IMR-90 (cell line): ENCODE results near the gene F2RL1. TPM values are rescaled to one million over a fixed set of nuclear protein-coding genes. Genes with fewer than 3 reads are reported as not detected.

ENCODE experiments used
- ATAC-seq: fragments of 200-7000 bp; cut with Tn5 transposase; 2 replicates; pipeline ENCODE4 v1.9.1; 2020; ENCODE audit warnings: low read depth, mild to moderate bottlenecking, moderate library complexity
- BruUV-seq: library from RNA; stranded (reverse); fragments of 400-500 nt; replicated peaks from 2 replicates; lab custom pipeline; 2021; lab: Mats Ljungman, UMichigan
- CTCF ChIA-PET: fragments of 300-600 bp; formaldehyde crosslinking; extraction: SDS; loops from one replicate; lab custom pipeline; 2021; ENCODE audit warnings: antibody characterized with exemption; lab: Yijun Ruan, JAX
- POLR2A ChIA-PET: fragments of 300-600 bp; sonication (Branson Sonifier 250); formaldehyde crosslinking; loops from one replicate; lab custom pipeline; 2022; ENCODE audit warnings: antibody characterized with exemption; ENCODE audit not compliant: unreplicated experiment; lab: Charles Lee
- DNase-seq: peaks from one replicate; pipeline ENCODE4 v3.0.0; 2013
- H2AFZ ChIP-seq: replicated peaks from 2 replicates; pipeline ENCODE3; 2013; ENCODE audit warnings: low read length, mild to moderate bottlenecking; ENCODE audit not compliant: poor library complexity
- H2AK5ac ChIP-seq: 2 replicates; pipeline ENCODE4 v1.6.1; 2013; ENCODE audit warnings: low read depth, low read length, inconsistent platforms
- H2AK9ac ChIP-seq: replicated peaks from 2 replicates; pipeline ENCODE3; 2013; ENCODE audit warnings: mild to moderate bottlenecking, low read depth, low read length, moderate library complexity; ENCODE audit not compliant: poor library complexity
- H2BK120ac ChIP-seq: 2 replicates; pipeline ENCODE4 v1.6.1; 2013; ENCODE audit warnings: low read depth, low read length, inconsistent platforms
- H2BK15ac ChIP-seq: 3 replicates; pipeline ENCODE4 v1.6.1; 2013; ENCODE audit warnings: low read depth, low read length, inconsistent platforms
- H2BK20ac ChIP-seq: 2 replicates; pipeline ENCODE4 v1.6.1; 2013; ENCODE audit warnings: low read depth, mild to moderate bottlenecking, inconsistent platforms, low read length, moderate library complexity
- H2BK5ac ChIP-seq: 2 replicates; pipeline ENCODE4 v1.6.1; 2013; ENCODE audit warnings: mild to moderate bottlenecking, low read depth, low read length, inconsistent platforms; ENCODE audit not compliant: poor library complexity, severe bottlenecking
- H3K14ac ChIP-seq: replicated peaks from 2 replicates; pipeline ENCODE4 v1.6.1; 2013; ENCODE audit warnings: low read depth, low read length, inconsistent platforms
- H3K18ac ChIP-seq: 2 replicates; pipeline ENCODE4 v1.6.1; 2013; ENCODE audit warnings: low read depth, low read length, control low read depth
- H3K23ac ChIP-seq: 2 replicates; pipeline ENCODE4 v1.6.1; 2013; ENCODE audit warnings: low read depth, low read length, inconsistent platforms
- H3K27ac ChIP-seq: 2 replicates; pipeline ENCODE4 v1.5.1; 2013; ENCODE audit warnings: mild to moderate bottlenecking, control low read depth, low read length; ENCODE audit not compliant: insufficient read depth
- H3K27me3 ChIP-seq: 2 replicates; pipeline ENCODE4 v1.6.1; 2013; ENCODE audit warnings: low read length; ENCODE audit not compliant: control insufficient read depth, insufficient read depth
- H3K36me3 ChIP-seq: 2 replicates; pipeline ENCODE4 v1.6.1; 2013; ENCODE audit warnings: low read length, mixed read lengths; ENCODE audit not compliant: control insufficient read depth, insufficient read depth
- H3K4ac ChIP-seq: 2 replicates; pipeline ENCODE4 v1.6.1; 2013; ENCODE audit warnings: low read depth, low read length, inconsistent platforms
- H3K4me1 ChIP-seq: 2 replicates; pipeline ENCODE4 v1.6.1; 2013; ENCODE audit warnings: low read length, mixed read lengths; ENCODE audit not compliant: control insufficient read depth, insufficient read depth
- H3K4me2 ChIP-seq: 2 replicates; pipeline ENCODE4 v1.6.1; 2013; ENCODE audit warnings: low read depth, mild to moderate bottlenecking, control low read depth, low read length, moderate library complexity
- H3K4me3 ChIP-seq: 2 replicates; pipeline ENCODE4 v1.5.1; 2013; ENCODE audit warnings: low read depth, mild to moderate bottlenecking, control low read depth, low read length, moderate library complexity; ENCODE audit not compliant: insufficient read depth
- H3K56ac ChIP-seq: 2 replicates; pipeline ENCODE4 v1.6.1; 2013; ENCODE audit warnings: low read length, inconsistent platforms; ENCODE audit not compliant: insufficient read depth; ENCODE audit errors: extremely low read depth
- H3K79me1 ChIP-seq, 2 experiments: 2 replicates each; pipeline ENCODE4 v1.6.1; 2013; ENCODE audit warnings: low read length in 2 of 2, inconsistent platforms in 1 of 2, low read depth in 1 of 2
- H3K9ac ChIP-seq: 2 replicates; pipeline ENCODE4 v1.6.1; 2013; ENCODE audit warnings: low read depth, low read length, control low read depth
- H3K9me1 ChIP-seq: 2 replicates; pipeline ENCODE4 v1.6.1; 2013; ENCODE audit warnings: low read length, inconsistent platforms; ENCODE audit not compliant: insufficient read depth
- H3K9me3 ChIP-seq: 2 replicates; pipeline ENCODE4 v1.6.1; 2013; ENCODE audit warnings: low read length; ENCODE audit not compliant: control insufficient read depth, insufficient read depth
- H4K20me1 ChIP-seq: 2 replicates; pipeline ENCODE4 v1.6.1; 2013; ENCODE audit warnings: low read length, inconsistent platforms; ENCODE audit not compliant: insufficient read depth
- H4K5ac ChIP-seq: 2 replicates; pipeline ENCODE4 v1.6.1; 2013; ENCODE audit warnings: mild to moderate bottlenecking, low read depth, low read length, control low read depth
- H4K8ac ChIP-seq, 2 experiments: 2 replicates each; pipeline ENCODE4 v1.6.1; 2013; ENCODE audit warnings: low read depth in 2 of 2, low read length in 2 of 2, control low read depth in 1 of 2, inconsistent platforms in 1 of 2
- H4K91ac ChIP-seq: 2 replicates; pipeline ENCODE4 v1.6.1; 2013; ENCODE audit warnings: low read depth, low read length, inconsistent platforms; ENCODE audit not compliant: insufficient read depth
- NFE2L2 ChIP-seq: fragments of 150-350 bp; IDR thresholded peaks from 2 replicates; pipeline ENCODE4 v1.6.1; 2016; ENCODE audit warnings: low read depth, mild to moderate bottlenecking, low read length
- POLR2A ChIP-seq: IDR thresholded peaks from 2 replicates; pipeline ENCODE4 v1.6.1; 2012; ENCODE audit warnings: mild to moderate bottlenecking, low read depth, low read length
- RAD21 ChIP-seq: IDR thresholded peaks from 2 replicates; pipeline ENCODE4 v1.6.1; 2012; ENCODE audit warnings: low read length, improper control_type of control experiment
- SMC3 ChIP-seq: fragments of 150-350 bp; IDR thresholded peaks from 2 replicates; pipeline ENCODE4 v1.6.1; 2016; ENCODE audit warnings: low read depth, mild to moderate bottlenecking, antibody characterized with exemption, low read length, moderate library complexity
- WGBS, 2 experiments: methylation state at CpG; one replicate each; pipeline versions ENCODE4 v1.1.5 to v1.1.7; 2013; ENCODE audit warnings: missing lambda C conversion rate in 2 of 2; ENCODE audit not compliant: insufficient read length in 1 of 2; ENCODE audit errors: extremely low coverage in 2 of 2; 5-methylcytosine and 5-hydroxymethylcytosine counted together
- dilution Hi-C: fragments of 300-500 bp; cut with HindIII; formaldehyde crosslinking; loops from one replicate; pipeline ENCODE4 v1.14.3; 2018; ENCODE audit warnings: low sequenced_read_pairs; ENCODE audit not compliant: unreplicated experiment
- in situ Hi-C: fragments of 300-500 bp; cut with MboI; formaldehyde crosslinking; loops from 3 replicates; pipeline ENCODE4 v1.14.3; 2019; ENCODE audit warnings: low sequenced_read_pairs, inconsistent platforms, mixed read lengths
- intact Hi-C: fragments of 100-400 bp; cut with micrococcal nuclease; formaldehyde crosslinking; loops from 2 replicates; pipeline ENCODE4 v1.10.0; 2022
- polyA plus RNA-seq, 3 experiments: library from polyadenylated mRNA; depleted of rRNA; stranded (reverse); fragments of >200 nt; gene quantifications; 2 replicates each; pipeline ENCODE4 v1.2.3, GENCODE V29; 2012; ENCODE audit warnings: low replicate concordance in 1 of 3
- total RNA-seq: library from RNA; depleted of rRNA; stranded (reverse); fragments of >200 nt; gene quantifications from 2 replicates; pipeline ENCODE4 v1.2.3, GENCODE V29; 2012
- TF ChIP-seq, protein P1 (sequence below): fragments of 150-350 bp; IDR thresholded peaks from 2 replicates; pipeline ENCODE4 v1.6.1; 2017; ENCODE audit warnings: mild to moderate bottlenecking, antibody characterized with exemption, low read length, low read depth
- TF ChIP-seq, protein P2 (sequence below): fragments of 150-350 bp; IDR thresholded peaks from 2 replicates; pipeline ENCODE4 v1.6.1; 2016; ENCODE audit warnings: low read depth, mild to moderate bottlenecking, low read length, moderate library complexity, borderline replicate concordance

F2RL1 gene
- total and polyA plus RNA-seq, 2 of the 4 experiments (the other 2 are of a cell fraction), result 5.6 to 12.4 TPM

DNA sequence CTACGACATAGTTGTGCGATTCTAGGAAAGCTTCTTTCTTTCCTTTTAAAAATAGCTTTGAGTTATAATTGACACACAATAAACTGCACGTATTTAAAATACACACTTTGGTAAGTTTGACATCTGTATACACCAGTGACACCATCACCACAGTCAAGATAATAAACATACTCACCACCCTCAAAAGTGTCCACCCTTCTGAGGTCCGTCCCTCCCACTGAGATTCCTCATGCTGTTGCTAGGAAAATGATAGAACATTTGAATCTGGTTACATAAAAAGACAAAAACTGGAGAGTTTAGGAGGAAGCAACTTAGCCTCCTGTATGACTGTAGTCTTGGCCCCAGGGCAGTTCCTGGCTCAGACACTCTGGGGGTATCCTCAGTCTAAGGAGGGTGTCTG is 48.2 kb downstream of the F2RL1 start:
- H2BK15ac ChIP-seq, result no peak overlapping the region; the same call in 2 of the 3 replicates
- DNase-seq, result peak; percentile 57
- in situ Hi-C loops, result no loop called here
- no peak overlapping the region for H3K56ac ChIP-seq
- no TSS peak for BruUV-seq
- TF ChIP-seq RAD21 (no peak), POLR2A (no peak), SMC3 (no peak), NFE2L2 (no peak)
- TF ChIP-seq, protein P1, sequence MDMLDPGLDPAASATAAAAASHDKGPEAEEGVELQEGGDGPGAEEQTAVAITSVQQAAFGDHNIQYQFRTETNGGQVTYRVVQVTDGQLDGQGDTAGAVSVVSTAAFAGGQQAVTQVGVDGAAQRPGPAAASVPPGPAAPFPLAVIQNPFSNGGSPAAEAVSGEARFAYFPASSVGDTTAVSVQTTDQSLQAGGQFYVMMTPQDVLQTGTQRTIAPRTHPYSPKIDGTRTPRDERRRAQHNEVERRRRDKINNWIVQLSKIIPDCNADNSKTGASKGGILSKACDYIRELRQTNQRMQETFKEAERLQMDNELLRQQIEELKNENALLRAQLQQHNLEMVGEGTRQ, result no peak
- TF ChIP-seq, protein P2, sequence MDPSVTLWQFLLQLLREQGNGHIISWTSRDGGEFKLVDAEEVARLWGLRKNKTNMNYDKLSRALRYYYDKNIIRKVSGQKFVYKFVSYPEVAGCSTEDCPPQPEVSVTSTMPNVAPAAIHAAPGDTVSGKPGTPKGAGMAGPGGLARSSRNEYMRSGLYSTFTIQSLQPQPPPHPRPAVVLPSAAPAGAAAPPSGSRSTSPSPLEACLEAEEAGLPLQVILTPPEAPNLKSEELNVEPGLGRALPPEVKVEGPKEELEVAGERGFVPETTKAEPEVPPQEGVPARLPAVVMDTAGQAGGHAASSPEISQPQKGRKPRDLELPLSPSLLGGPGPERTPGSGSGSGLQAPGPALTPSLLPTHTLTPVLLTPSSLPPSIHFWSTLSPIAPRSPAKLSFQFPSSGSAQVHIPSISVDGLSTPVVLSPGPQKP, result no peak
- 0 out of 2 replicates have a peak overlapping the region, but pooled peaks have one; percentile 18 for H3K14ac ChIP-seq
- WGBS, 2 experiments, result no CpG with 5 or more reads among the region's 4 CpGs
- no peak overlapping the region for H3K4me3 ChIP-seq
- CTCF ChIA-PET, result interaction anchor here (1.6 kb wide), 1 partner anchor 268 kb away, joined by 4 read pairs; no protein-coding TSS in a partner anchor
- no peaks in the 10 kb centered on the region for H4K20me1 ChIP-seq
- no peak overlapping the region for H4K91ac ChIP-seq
- no peaks in the 10 kb centered on the region for H3K36me3 ChIP-seq
- dilution Hi-C loops, result no loop called here
- peak overlapping the region; percentile 44; the same call in 1 of the 2 replicates for H2AK5ac ChIP-seq
- H4K5ac ChIP-seq, result no peak overlapping the region
- POLR2A ChIA-PET, result no interaction called here
- H3K18ac ChIP-seq, result no peak overlapping the region
- no peak overlapping the region for H2BK5ac ChIP-seq
- H3K9me3 ChIP-seq, result no peaks in the 10 kb centered on the region
- H2AK9ac ChIP-seq, result no peak overlapping the region
- H2AFZ ChIP-seq, result peak overlapping the region; percentile 65
- no peaks in the 10 kb centered on the region for H3K27me3 ChIP-seq
- peak; percentile 69 for ATAC-seq
- peaks cover 5% of the 10 kb centered on the region; the same call in 1 of the 2 replicates for H3K9me1 ChIP-seq
- no peak overlapping the region for H3K9ac ChIP-seq
- intact Hi-C loops, result loop anchor here (5.0 to 10.0 kb wide), 2 partner anchors 150 to 368 kb away; partner anchors contain the start of gene F2R
- H2BK20ac ChIP-seq, result peak overlapping the region; percentile 35; the same call in 1 of the 2 replicates
- peak overlapping the region; percentile 53 for H3K4ac ChIP-seq
- H3K27ac ChIP-seq, result no peak overlapping the region
- no peak overlapping the region for H3K23ac ChIP-seq
- H3K79me1 ChIP-seq, result no peaks in the 10 kb centered on the region
- peak overlapping the region; percentile 41 for H3K4me2 ChIP-seq
- H2BK120ac ChIP-seq, result peak overlapping the region; percentile 78
- peaks cover 5% of the 10 kb centered on the region for H3K4me1 ChIP-seq
- 0 out of 4 replicates have a peak overlapping the region, but pooled peaks of 1 of the 2 experiments have one; percentile 37 for H4K8ac ChIP-seq
